ENCODE measurements around the gene ATP6V0C.
"Not testable (repeated sequence)": the region's sequence is repeated elsewhere in the genome, so short reads cannot be mapped to it uniquely, and the experiment has no call there.

Gene ATP6V0C

GRCh38 chr16:2477327-2477726, 36.4 kb upstream of the ATP6V0C start:
- Histone ChIP-seq H3K4me1 (peaks cover 46 to 80% (median 64%) of the 10 kb centered on the region in 10 experiments), H3K4me2 (peak overlapping the region; percentile 17 to 100 (median 100); a peak in 18 of 22 replicates), H3K4me3 (no peak overlapping the region), H4K20me1 (peaks cover 17 to 85% (median 80%) of the 10 kb centered on the region in 11 experiments; a peak in 21 of 22 replicates), H3K9me3 (replicated peaks in 1 of 11) (no peaks in the 10 kb centered on the region), H3K36me3 (peaks cover 0 to 52% (median 27%) of the 10 kb centered on the region in 11 experiments; a peak in 15 of 22 replicates), H3K9ac (peak overlapping the region in 6 of 11 experiments; percentile 2 to 92 (median 24); a peak in 7 of 22 replicates), H3K27ac (no peak overlapping the region), H3K27me3 (peaks cover 0 to 10% (median 0%) of the 10 kb centered on the region in 11 experiments; a peak in 5 of 22 replicates)
- TF ChIP-seq Cebpa-rat (IDR thresholded peaks at IDR 0.05): no peak

GRCh38 chr16:2478279-2478678, 35.5 kb upstream of the ATP6V0C start:
- Histone ChIP-seq H3K4me1 (peaks cover 48 to 80% (median 64%) of the 10 kb centered on the region in 10 experiments), H3K36me3 (peaks cover 0 to 52% (median 27%) of the 10 kb centered on the region in 11 experiments; a peak in 15 of 22 replicates), H4K20me1 (peaks cover 11 to 85% (median 80%) of the 10 kb centered on the region in 11 experiments; a peak in 21 of 22 replicates), H3K27ac (no peak overlapping the region), H3K9ac (peak overlapping the region in 5 of 11 experiments; percentile 2 to 90 (median 13); a peak in 5 of 22 replicates), H3K9me3 (replicated peaks in 1 of 11) (no peaks in the 10 kb centered on the region), H3K27me3 (0 out of 22 replicates have a peak, but pooled peaks cover 0 to under 1% (median 0%) of the 10 kb centered on the region in 11 experiments), H3K4me3 (no peak overlapping the region), H3K4me2 (peak overlapping the region; percentile 17 to 100 (median 100); a peak in 16 of 22 replicates)
- no peak for TF ChIP-seq Cebpa-rat (IDR thresholded peaks at IDR 0.05)

DNA sequence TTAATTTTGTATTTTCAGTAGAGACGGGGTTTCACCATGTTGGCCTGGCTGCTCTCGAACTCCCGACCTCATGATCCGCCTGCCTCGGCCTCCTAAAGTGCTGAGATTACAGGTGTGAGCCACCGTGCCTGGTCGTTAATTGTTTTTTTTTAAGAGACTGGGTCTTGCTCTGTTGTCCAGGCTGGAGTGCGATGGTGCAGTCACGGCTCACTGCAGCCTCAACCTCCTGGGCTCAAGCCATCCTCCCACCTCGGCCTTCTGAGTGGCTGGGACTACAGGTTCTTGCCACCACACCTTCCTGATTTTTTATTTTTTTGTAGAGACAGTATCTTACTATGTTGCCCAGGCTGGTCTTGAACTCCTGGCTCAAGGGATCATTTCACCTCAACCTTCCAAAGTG, 33.8 kb upstream of the ATP6V0C start:
- H3K4me2 ChIP-seq; H3K4me3 ChIP-seq; H3K27ac ChIP-seq; H3K9me3 ChIP-seq (replicated peaks in 1 of 11); H3K27me3 ChIP-seq: not testable (repeated sequence)
- Histone ChIP-seq H3K4me1 (peaks cover 61 to 87% (median 75%) of the 10 kb centered on the region in 10 experiments), H3K36me3 (peaks cover 0 to 57% (median 30%) of the 10 kb centered on the region in 11 experiments; a peak in 15 of 22 replicates), H3K9ac (0 out of 22 replicates have a peak overlapping the region, but pooled peaks of 1 of the 11 experiments have one; percentile 3), H4K20me1 (peaks cover 11 to 99% (median 96%) of the 10 kb centered on the region in 11 experiments; a peak in 21 of 22 replicates)

GRCh38 chr16:2480948-2481347, 32.8 kb upstream of the ATP6V0C start:
- Histone ChIP-seq H3K4me3 (no peak overlapping the region), H3K27me3 (no peaks in the 10 kb centered on the region), H3K27ac (no peak overlapping the region), H4K20me1 (peaks cover 11 to 100% (median 100%) of the 10 kb centered on the region in 11 experiments; a peak in 21 of 22 replicates), H3K4me2 (no peak overlapping the region), H3K36me3 (peaks cover 0 to 65% (median 33%) of the 10 kb centered on the region in 11 experiments; a peak in 15 of 22 replicates), H3K4me1 (peaks cover 66 to 91% (median 79%) of the 10 kb centered on the region in 10 experiments), H3K9me3 (replicated peaks in 1 of 11) (no peaks in the 10 kb centered on the region), H3K9ac (peak overlapping the region in 3 of 11 experiments; percentile 7 to 36 (median 7); a peak in 2 of 22 replicates)
- TF ChIP-seq Cebpa-rat (IDR thresholded peaks at IDR 0.05): no peak

- peaks cover 7 to 100% (median 100%) of the 10 kb centered on the region in 11 experiments; a peak in 21 of 22 replicates for H4K20me1 ChIP-seq
- peaks cover 66 to 91% (median 79%) of the 10 kb centered on the region in 10 experiments for H3K4me1 ChIP-seq
- H3K9me3 ChIP-seq (replicated peaks in 1 of 11): no peaks in the 10 kb centered on the region
- peak overlapping the region in 9 of 11 experiments; percentile 65 to 96 (median 84); a peak in 15 of 22 replicates for H3K4me2 ChIP-seq
- peaks cover 0 to 59% (median 33%) of the 10 kb centered on the region in 11 experiments; a peak in 15 of 22 replicates for H3K36me3 ChIP-seq
- H3K27ac ChIP-seq: no peak overlapping the region
- no peak for TF ChIP-seq Cebpa-rat (IDR thresholded peaks at IDR 0.05)
- no peak overlapping the region for H3K4me3 ChIP-seq
- H3K27me3 ChIP-seq: no peaks in the 10 kb centered on the region
- peak overlapping the region in 5 of 11 experiments; percentile 27 to 65 (median 36); a peak in 7 of 22 replicates for H3K9ac ChIP-seq
Observed at GRCh38 chr16:2481676-2482075, 32.1 kb upstream of the ATP6V0C start.

- Histone ChIP-seq H3K36me3 (peaks cover 0 to 55% (median 33%) of the 10 kb centered on the region in 11 experiments; a peak in 15 of 22 replicates), H4K20me1 (peaks cover 2 to 100% (median 100%) of the 10 kb centered on the region in 11 experiments; a peak in 21 of 22 replicates), H3K27ac (peak overlapping the region in 1 of 11 experiments; percentile 64; a peak in 2 of 22 replicates), H3K27me3 (no peaks in the 10 kb centered on the region), H3K9me3 (replicated peaks in 1 of 11) (no peaks in the 10 kb centered on the region), H3K9ac (peak overlapping the region in 9 of 11 experiments; percentile 4 to 65 (median 47); a peak in 10 of 22 replicates), H3K4me1 (peaks cover 66 to 91% (median 79%) of the 10 kb centered on the region in 10 experiments), H3K4me3 (no peak overlapping the region), H3K4me2 (peak overlapping the region; percentile 65 to 96 (median 86))
- no peak for TF ChIP-seq Cebpa-rat (IDR thresholded peaks at IDR 0.05)
Observed at GRCh38 chr16:2482249-2482648, 31.5 kb upstream of the ATP6V0C start.

GRCh38 chr16:2482708-2483534, 30.8 kb upstream of the ATP6V0C start:
- Histone ChIP-seq H4K20me1 (peaks cover 0 to 100% (median 100%) of the 10 kb centered on the region in 11 experiments; a peak in 20 of 22 replicates), H3K9me3 (replicated peaks in 1 of 11) (no peaks in the 10 kb centered on the region), H3K36me3 (peaks cover 0 to 52% (median 33%) of the 10 kb centered on the region in 11 experiments; a peak in 15 of 22 replicates), H3K4me1 (peaks cover 66 to 91% (median 79%) of the 10 kb centered on the region in 10 experiments), H3K27ac (peak overlapping the region in 6 of 11 experiments; percentile 2 to 64 (median 27); a peak in 7 of 22 replicates), H3K9ac (peak overlapping the region; percentile 4 to 72 (median 47); a peak in 17 of 22 replicates), H3K4me3 (peak overlapping the region in 1 of 10 experiments; percentile 14; a peak in 1 of 20 replicates), H3K27me3 (no peaks in the 10 kb centered on the region), H3K4me2 (peak overlapping the region; percentile 65 to 96 (median 86))
- TF ChIP-seq Cebpa-rat (IDR thresholded peaks at IDR 0.05): no peak
